Activated CD4-positive, alpha-beta T cell treated with anti-CD3 and anti-CD28 coated beads for 36 hours (primary cell): ENCODE measurements around the gene RAPGEF3. TPM values are rescaled to one million over a fixed set of nuclear protein-coding genes. Genes with fewer than 3 reads are reported as not detected.

Source experiments
- ATAC-seq: fragments of 200-7000 bp; cut with Tn5 transposase; one replicate; pipeline ENCODE4 v1.10.0; 2021; ENCODE audit warnings: mild to moderate bottlenecking, moderate library complexity
- CTCF ChIA-PET: fragments of 350-600 bp; sonication (Branson Sonifier 250); formaldehyde crosslinking; loops from one replicate; lab custom pipeline; 2021; ENCODE audit warnings: antibody characterized with exemption; lab: Charles Lee
- POLR2A ChIA-PET: fragments of 350-600 bp; sonication (Branson Sonifier 250); formaldehyde crosslinking; loops from one replicate; lab custom pipeline; 2021; ENCODE audit warnings: antibody characterized with exemption, inconsistent platforms; lab: Charles Lee
- DNase-seq: peaks from one replicate; pipeline ENCODE4 v3.0.0-alpha.2; 2020
- H3K27ac Mint-ChIP-seq: one replicate; pipeline ENCODE4 v1.8.0; 2021; ENCODE audit warnings: mixed read lengths
- H3K27me3 Mint-ChIP-seq: one replicate; pipeline ENCODE4 v1.8.0; 2021; ENCODE audit warnings: mixed read lengths
- H3K36me3 Mint-ChIP-seq: one replicate; pipeline ENCODE4 v1.8.0; 2021; ENCODE audit warnings: low read depth, mixed read lengths
- H3K4me1 Mint-ChIP-seq: one replicate; pipeline ENCODE4 v1.8.0; 2021; ENCODE audit warnings: mixed read lengths
- H3K4me3 Mint-ChIP-seq: one replicate; pipeline ENCODE4 v1.8.0; 2021; ENCODE audit warnings: mild to moderate bottlenecking, moderate library complexity, mixed read lengths
- H3K9me3 Mint-ChIP-seq: one replicate; pipeline ENCODE4 v1.8.0; 2021; ENCODE audit warnings: low read depth, mixed read lengths
- intact Hi-C, 2 experiments: fragments of 100-400 bp; cut with DNase I in 1 of 2; cut with micrococcal nuclease in 1 of 2; formaldehyde crosslinking; loops; one replicate each; pipeline versions ENCODE4 v1.14.2 to v1.15.1; 2022 to 2024; cut with DNase I, micrococcal nuclease
- total RNA-seq, 2 experiments: library from RNA; stranded (reverse); gene quantifications; one replicate each; pipeline ENCODE4 v1.2.3, GENCODE V29; 2021

RAPGEF3 gene
- total RNA-seq, 2 experiments from 2014 or later = 0.43 to 0.83 TPM

GRCh38 chr12:47775100-47775911, 16.6 kb upstream of the RAPGEF3 start:
- POLR2A ChIA-PET = interaction anchor here (0.6 kb wide), 1 partner anchor 33 kb away, joined by 3 read pairs; no protein-coding TSS in a partner anchor
- Mint-ChIP-seq H3K9me3 (no peaks in the 10 kb centered on the region), H3K4me1 (peaks cover 37% of the 10 kb centered on the region), H3K4me3 (peak overlapping the region; percentile 4), H3K27me3 (no peaks in the 10 kb centered on the region), H3K36me3 (no peaks in the 10 kb centered on the region), H3K27ac (no peak overlapping the region)
- CTCF ChIA-PET = interaction anchor here (0.6 to 18.7 kb wide), 12 partner anchors 7 to 1040 kb away, joined by 3 to 449 read pairs (median 6); partner anchors contain the start of genes ENDOU and RPAP3
- DNase-seq = no peak
- intact Hi-C loops = loop anchor here (5.0 to 10.0 kb wide), 2 partner anchors 123 to 741 kb away; no protein-coding TSS in a partner anchor
- ATAC-seq = no peak

GRCh38 chr12:47774663-47775062, 16.0 kb upstream of the RAPGEF3 start:
- no peaks in the 10 kb centered on the region for H3K9me3 Mint-ChIP-seq
- ChIA-PET CTCF (interaction anchor here (1.2 to 18.7 kb wide), 5 partner anchors 12 to 63 kb away, joined by 3 to 449 read pairs (median 7); partner anchors contain the start of genes ENDOU and RPAP3), POLR2A (no interaction called here)
- H3K4me1 Mint-ChIP-seq = peaks cover 37% of the 10 kb centered on the region
- no peaks in the 10 kb centered on the region for H3K36me3 Mint-ChIP-seq
- intact Hi-C loops = loop anchor here (5.0 to 10.0 kb wide), 2 partner anchors 122 to 740 kb away; no protein-coding TSS in a partner anchor
- H3K27me3 Mint-ChIP-seq = no peaks in the 10 kb centered on the region
- H3K4me3 Mint-ChIP-seq = peak overlapping the region; percentile 82
- DNase-seq (no peak), ATAC-seq (no peak)
- no peak overlapping the region for H3K27ac Mint-ChIP-seq

- intact Hi-C loops = loop anchor here in 1 of 2 experiments (1.0 to 10.0 kb wide), 2 partner anchors 15 to 739 kb away; no protein-coding TSS in a partner anchor
- no peak for ATAC-seq
Measured at GRCh38 chr12:47773858-47774580, 15.3 kb upstream of the RAPGEF3 start.

GRCh38 chr12:47773062-47773857, 14.6 kb upstream of the RAPGEF3 start, which contains the start of gene SLC48A1:
Gene SLC48A1 (plus strand): TSS chr12:47773238. CDS start chr12:47773305, 67 bp downstream.
- POLR2A ChIA-PET = interaction anchor here (0.7 kb wide), 1 partner anchor 13 kb away, joined by 5 read pairs; no protein-coding TSS in a partner anchor

More at GRCh38 chr12:47773858-47774580, 15.3 kb upstream of the RAPGEF3 start:
- H3K4me3 Mint-ChIP-seq = peak overlapping the region; percentile 82
- CTCF ChIA-PET = interaction anchor here (0.7 to 18.7 kb wide), 6 partner anchors 12 to 64 kb away, joined by 3 to 449 read pairs (median 6); partner anchors contain the start of genes ENDOU and RPAP3
- H3K27ac Mint-ChIP-seq = peak overlapping the region; percentile 71
- no peaks in the 10 kb centered on the region for H3K9me3 Mint-ChIP-seq
- POLR2A ChIA-PET = no interaction called here
- no peaks in the 10 kb centered on the region for H3K27me3 Mint-ChIP-seq
- no peak for DNase-seq
- H3K36me3 Mint-ChIP-seq = no peaks in the 10 kb centered on the region
- peaks cover 33% of the 10 kb centered on the region for H3K4me1 Mint-ChIP-seq

GRCh38 chr12:47772738-47773061, 14.0 kb upstream of the RAPGEF3 start:
- POLR2A ChIA-PET = no interaction called here
- H3K27ac Mint-ChIP-seq = peak overlapping the region; percentile 60

More at GRCh38 chr12:47773062-47773857, 14.6 kb upstream of the RAPGEF3 start, which contains the start of gene SLC48A1:
- DNase-seq (peak; percentile 82), ATAC-seq (peak; percentile 79)
- intact Hi-C loops = loop anchor here in 1 of 2 experiments (1.0 to 10.0 kb wide), 2 partner anchors 14 to 738 kb away; no protein-coding TSS in a partner anchor
- H3K36me3 Mint-ChIP-seq = no peaks in the 10 kb centered on the region
- peaks cover 31% of the 10 kb centered on the region for H3K4me1 Mint-ChIP-seq
- H3K27me3 Mint-ChIP-seq = no peaks in the 10 kb centered on the region
- H3K4me3 Mint-ChIP-seq = peak within 1 kb of the TSS; percentile 82
- peak within 1 kb of the TSS; percentile 71 for H3K27ac Mint-ChIP-seq
- no peaks in the 10 kb centered on the region for H3K9me3 Mint-ChIP-seq
- CTCF ChIA-PET = interaction anchor here (0.6 to 18.7 kb wide), 15 partner anchors 9 to 190 kb away, joined by 3 to 449 read pairs (median 3); partner anchors contain the start of genes ENDOU, RPAP3 and TMEM106C

GRCh38 chr12:47772094-47772660, 13.5 kb upstream of the RAPGEF3 start:
- intact Hi-C loops = loop anchor here in 1 of 2 experiments (10.0 kb wide), 1 partner anchor 737 kb away; no protein-coding TSS in a partner anchor
- H3K27ac Mint-ChIP-seq = peak overlapping the region; percentile 60
- H3K4me1 Mint-ChIP-seq = peaks cover 31% of the 10 kb centered on the region
- H3K36me3 Mint-ChIP-seq = no peaks in the 10 kb centered on the region
- ATAC-seq (no peak), DNase-seq (no peak)
- POLR2A ChIA-PET = no interaction called here
- peak overlapping the region; percentile 68 for H3K4me3 Mint-ChIP-seq
- no peaks in the 10 kb centered on the region for H3K9me3 Mint-ChIP-seq
- CTCF ChIA-PET = interaction anchor here (0.6 to 18.7 kb wide), 17 partner anchors 10 to 191 kb away, joined by 3 to 449 read pairs (median 3); partner anchors contain the start of genes ENDOU, RPAP3 and TMEM106C
- peaks cover 4% of the 10 kb centered on the region for H3K27me3 Mint-ChIP-seq

More at GRCh38 chr12:47772738-47773061, 14.0 kb upstream of the RAPGEF3 start:
- ATAC-seq (no peak), DNase-seq (no peak)
- Mint-ChIP-seq H3K4me1 (peaks cover 31% of the 10 kb centered on the region), H3K9me3 (no peaks in the 10 kb centered on the region), H3K36me3 (no peaks in the 10 kb centered on the region), H3K27me3 (no peaks in the 10 kb centered on the region), H3K4me3 (peak overlapping the region; percentile 68)
- intact Hi-C loops = loop anchor here in 1 of 2 experiments (1.0 to 10.0 kb wide), 2 partner anchors 13 to 738 kb away; no protein-coding TSS in a partner anchor
- CTCF ChIA-PET = interaction anchor here (0.6 to 18.7 kb wide), 16 partner anchors 9 to 191 kb away, joined by 3 to 449 read pairs (median 3); partner anchors contain the start of genes ENDOU, RPAP3 and TMEM106C

- no peaks in the 10 kb centered on the region for H3K9me3 Mint-ChIP-seq
- H3K27ac Mint-ChIP-seq = no peak overlapping the region
- H3K27me3 Mint-ChIP-seq = peaks cover 4% of the 10 kb centered on the region
- DNase-seq = no peak
- no peak overlapping the region for H3K4me3 Mint-ChIP-seq
- intact Hi-C loops = loop anchor here in 1 of 2 experiments (10.0 kb wide), 1 partner anchor 737 kb away; no protein-coding TSS in a partner anchor
- no peaks in the 10 kb centered on the region for H3K36me3 Mint-ChIP-seq
- peaks cover 25% of the 10 kb centered on the region for H3K4me1 Mint-ChIP-seq
- no peak for ATAC-seq
- ChIA-PET POLR2A (interaction anchor here (0.7 kb wide), 1 partner anchor 10 kb away, joined by 3 read pairs; no protein-coding TSS in a partner anchor), CTCF (interaction anchor here (0.6 to 18.7 kb wide), 6 partner anchors 8 to 67 kb away, joined by 3 to 449 read pairs (median 88); partner anchors contain the start of genes ENDOU, RAPGEF3 and RPAP3)
Measured at GRCh38 chr12:47771304-47771703, 12.6 kb upstream of the RAPGEF3 start.

GRCh38 chr12:47770086-47770726, 11.5 kb upstream of the RAPGEF3 start:
- no peak for DNase-seq

More at GRCh38 chr12:47770086-47770726, 11.5 kb upstream of the RAPGEF3 start:
- H3K27ac Mint-ChIP-seq = no peak overlapping the region
- H3K9me3 Mint-ChIP-seq = no peaks in the 10 kb centered on the region
- ChIA-PET CTCF (interaction anchor here (0.7 to 18.7 kb wide), 9 partner anchors 9 to 135 kb away, joined by 3 to 449 read pairs (median 23); partner anchors contain the start of genes ENDOU, RAPGEF3, RPAP3 and VDR), POLR2A (interaction anchor here (0.7 kb wide), 1 partner anchor 9 kb away, joined by 3 read pairs; no protein-coding TSS in a partner anchor)
- H3K27me3 Mint-ChIP-seq = peaks cover 4% of the 10 kb centered on the region
- peaks cover 16% of the 10 kb centered on the region for H3K4me1 Mint-ChIP-seq
- intact Hi-C loops = loop anchor here in 1 of 2 experiments (10.0 kb wide), 1 partner anchor 735 kb away; no protein-coding TSS in a partner anchor
- no peak for ATAC-seq
- no peaks in the 10 kb centered on the region for H3K36me3 Mint-ChIP-seq
- H3K4me3 Mint-ChIP-seq = no peak overlapping the region
